Measurements from ENCODE around the gene RFESD.
"Not testable (repeated sequence)": the region's sequence is repeated elsewhere in the genome, so short reads cannot be mapped to it uniquely, and the experiment has no call there.

RFESD gene

GRCh38 chr5:95631991-95632675 lies 14.4 kb upstream of the RFESD start:
- no peaks in the 10 kb centered on the region for H3K27me3 Mint-ChIP-seq
- peaks cover 2% of the 10 kb centered on the region for H3K36me3 Mint-ChIP-seq (ENCODE audit: insufficient read depth)
- no peak overlapping the region for H3K4me3 Mint-ChIP-seq
- ATAC-seq (replicated peaks; ENCODE audit: extremely low read depth, poor library complexity, severe bottlenecking) (peak; percentile 99), DNase-seq (ENCODE audit: low spot score in 2 of 2) (peak; percentile 19 to 36)
- peak overlapping the region; percentile 20 for H3K27ac Mint-ChIP-seq (ENCODE audit: low read depth)
- peaks cover 11% of the 10 kb centered on the region for H3K4me1 Mint-ChIP-seq
- H3K9me3 Mint-ChIP-seq: no peaks in the 10 kb centered on the region

- not testable (repeated sequence) for H3K27me3 Mint-ChIP-seq; DNase-seq (ENCODE audit: low spot score in 2 of 2); ATAC-seq (replicated peaks; ENCODE audit: extremely low read depth, poor library complexity, severe bottlenecking); H3K36me3 Mint-ChIP-seq (ENCODE audit: insufficient read depth); H3K27ac Mint-ChIP-seq (ENCODE audit: low read depth); H3K4me3 Mint-ChIP-seq; H3K9me3 Mint-ChIP-seq
- H3K4me1 Mint-ChIP-seq: peaks cover 11% of the 10 kb centered on the region
Observed at GRCh38 chr5:95632942-95633341, 13.6 kb upstream of the RFESD start.

GRCh38 chr5:95633671-95634070 lies 12.9 kb upstream of the RFESD start:
- Mint-ChIP-seq H3K36me3 (ENCODE audit: insufficient read depth) (peaks cover 2% of the 10 kb centered on the region), H3K4me1 (peaks cover 11% of the 10 kb centered on the region), H3K4me3 (no peak overlapping the region), H3K27me3 (peaks cover 7% of the 10 kb centered on the region), H3K27ac (ENCODE audit: low read depth) (no peak overlapping the region), H3K9me3 (no peaks in the 10 kb centered on the region)
- no peak for DNase-seq (ENCODE audit: low spot score in 2 of 2)
- ATAC-seq (replicated peaks; ENCODE audit: extremely low read depth, poor library complexity, severe bottlenecking): no peak

- H3K4me1 Mint-ChIP-seq: peaks cover 11% of the 10 kb centered on the region
- H3K27ac Mint-ChIP-seq (ENCODE audit: low read depth): peak overlapping the region; percentile 46
- DNase-seq (ENCODE audit: low spot score in 2 of 2) (no peak), ATAC-seq (replicated peaks; ENCODE audit: extremely low read depth, poor library complexity, severe bottlenecking) (no peak)
- H3K27me3 Mint-ChIP-seq: peaks cover 11% of the 10 kb centered on the region
- peaks cover 2% of the 10 kb centered on the region for H3K36me3 Mint-ChIP-seq (ENCODE audit: insufficient read depth)
- no peak overlapping the region for H3K4me3 Mint-ChIP-seq
- no peaks in the 10 kb centered on the region for H3K9me3 Mint-ChIP-seq
Observed at GRCh38 chr5:95634081-95634480, 12.5 kb upstream of the RFESD start.

GRCh38 chr5:95638632-95639031 lies 7.9 kb upstream of the RFESD start:
- H3K4me3 Mint-ChIP-seq: no peak overlapping the region
- H3K4me1 Mint-ChIP-seq: no peaks in the 10 kb centered on the region
- no peaks in the 10 kb centered on the region for H3K9me3 Mint-ChIP-seq
- no peak for DNase-seq (ENCODE audit: low spot score in 2 of 2)
- no peak for ATAC-seq (replicated peaks; ENCODE audit: extremely low read depth, poor library complexity, severe bottlenecking)
- H3K27me3 Mint-ChIP-seq: peaks cover 16% of the 10 kb centered on the region
- peaks cover 2% of the 10 kb centered on the region for H3K36me3 Mint-ChIP-seq (ENCODE audit: insufficient read depth)
- no peak overlapping the region for H3K27ac Mint-ChIP-seq (ENCODE audit: low read depth)

GRCh38 chr5:95641741-95642220 lies 4.8 kb upstream of the RFESD start:
- ATAC-seq (replicated peaks; ENCODE audit: extremely low read depth, poor library complexity, severe bottlenecking) (no peak), DNase-seq (ENCODE audit: low spot score in 2 of 2) (no peak)
- no peak overlapping the region for H3K4me3 Mint-ChIP-seq
- H3K36me3 Mint-ChIP-seq (ENCODE audit: insufficient read depth): peaks cover 4% of the 10 kb centered on the region
- no peaks in the 10 kb centered on the region for H3K9me3 Mint-ChIP-seq
- peaks cover 16% of the 10 kb centered on the region for H3K27me3 Mint-ChIP-seq
- H3K4me1 Mint-ChIP-seq: peaks cover 7% of the 10 kb centered on the region
- no peak overlapping the region for H3K27ac Mint-ChIP-seq (ENCODE audit: low read depth)

GRCh38 chr5:95643152-95643551 lies 3.4 kb upstream of the RFESD start:
- Mint-ChIP-seq H3K9me3 (no peaks in the 10 kb centered on the region), H3K27me3 (peaks cover 14% of the 10 kb centered on the region), H3K36me3 (ENCODE audit: insufficient read depth) (peaks cover 4% of the 10 kb centered on the region), H3K4me3 (no peak overlapping the region), H3K4me1 (peaks cover 7% of the 10 kb centered on the region), H3K27ac (ENCODE audit: low read depth) (no peak overlapping the region)
- no peak for ATAC-seq (replicated peaks; ENCODE audit: extremely low read depth, poor library complexity, severe bottlenecking)
- no peak for DNase-seq (ENCODE audit: low spot score in 2 of 2)

GRCh38 chr5:95644351-95645042 lies 2.1 kb upstream of the RFESD start:
- ATAC-seq (replicated peaks; ENCODE audit: extremely low read depth, poor library complexity, severe bottlenecking) (no peak), DNase-seq (ENCODE audit: low spot score in 2 of 2) (no peak)
- peaks cover under 1% of the 10 kb centered on the region for H3K27me3 Mint-ChIP-seq
- H3K27ac Mint-ChIP-seq (ENCODE audit: low read depth): peak overlapping the region; percentile 0
- H3K4me3 Mint-ChIP-seq: no peak overlapping the region
- H3K36me3 Mint-ChIP-seq (ENCODE audit: insufficient read depth): peaks cover 4% of the 10 kb centered on the region
- H3K4me1 Mint-ChIP-seq: peaks cover 7% of the 10 kb centered on the region
- H3K9me3 Mint-ChIP-seq: no peaks in the 10 kb centered on the region

- H3K36me3 Mint-ChIP-seq (ENCODE audit: insufficient read depth); H3K9me3 Mint-ChIP-seq; H3K27ac Mint-ChIP-seq (ENCODE audit: low read depth); DNase-seq (ENCODE audit: low spot score in 2 of 2); H3K4me1 Mint-ChIP-seq; ATAC-seq (replicated peaks; ENCODE audit: extremely low read depth, poor library complexity, severe bottlenecking); H3K27me3 Mint-ChIP-seq: not testable (repeated sequence)
- H3K4me3 Mint-ChIP-seq: peak overlapping the region; percentile 80
Observed at GRCh38 chr5:95646226-95646568, 380 bp upstream of the RFESD start.

- Mint-ChIP-seq H3K27ac (ENCODE audit: low read depth) (no peak overlapping the region), H3K36me3 (ENCODE audit: insufficient read depth) (peaks cover 4% of the 10 kb centered on the region), H3K4me1 (peaks cover 7% of the 10 kb centered on the region), H3K4me3 (peak overlapping the region; percentile 9), H3K27me3 (no peaks in the 10 kb centered on the region), H3K9me3 (no peaks in the 10 kb centered on the region)
- no peak for DNase-seq (ENCODE audit: low spot score in 2 of 2)
- ATAC-seq (replicated peaks; ENCODE audit: extremely low read depth, poor library complexity, severe bottlenecking): no peak
Observed at GRCh38 chr5:95647886-95648860, 1.6 kb downstream of the RFESD start.

GRCh38 chr5:95649274-95649673 lies 2.7 kb downstream of the RFESD start:
- Mint-ChIP-seq H3K9me3 (no peaks in the 10 kb centered on the region), H3K36me3 (ENCODE audit: insufficient read depth) (peaks cover 4% of the 10 kb centered on the region)

GRCh38 chr5:95649842-95650620 lies 3.5 kb downstream of the RFESD start:
- H3K4me1 Mint-ChIP-seq: no peaks in the 10 kb centered on the region
- no peak for ATAC-seq (replicated peaks; ENCODE audit: extremely low read depth, poor library complexity, severe bottlenecking)
- no peak overlapping the region for H3K4me3 Mint-ChIP-seq

More at GRCh38 chr5:95649274-95649673, 2.7 kb downstream of the RFESD start:
- peaks cover 3% of the 10 kb centered on the region for H3K4me1 Mint-ChIP-seq
- H3K27me3 Mint-ChIP-seq: no peaks in the 10 kb centered on the region
- no peak for ATAC-seq (replicated peaks; ENCODE audit: extremely low read depth, poor library complexity, severe bottlenecking)
- DNase-seq (ENCODE audit: low spot score in 2 of 2): no peak
- no peak overlapping the region for H3K4me3 Mint-ChIP-seq
- no peak overlapping the region for H3K27ac Mint-ChIP-seq (ENCODE audit: low read depth)

More at GRCh38 chr5:95649842-95650620, 3.5 kb downstream of the RFESD start:
- Mint-ChIP-seq H3K9me3 (no peaks in the 10 kb centered on the region), H3K36me3 (ENCODE audit: insufficient read depth) (peaks cover 4% of the 10 kb centered on the region), H3K27me3 (no peaks in the 10 kb centered on the region), H3K27ac (ENCODE audit: low read depth) (no peak overlapping the region)
- no peak for DNase-seq (ENCODE audit: low spot score in 2 of 2)
